Hepatocyte (in vitro differentiated cells): ENCODE results near the gene CD93. TPM values are rescaled to one million over a fixed set of nuclear protein-coding genes. Genes with fewer than 3 reads are reported as not detected.

Source experiments
- DNase-seq: peaks from one replicate; pipeline ENCODE4 v3.0.0-alpha.2; 2016; ENCODE audit warnings: low spot score
- H2AFZ ChIP-seq: fragments of 200-600 bp; sonication (generic); 2 replicates; pipeline ENCODE4 v1.6.0; 2016; ENCODE audit warnings: antibody characterized with exemption, mild to moderate bottlenecking
- H3K27ac ChIP-seq: fragments of 200-600 bp; sonication (generic); 2 replicates; pipeline ENCODE4 v1.5.1; 2016; ENCODE audit warnings: mild to moderate bottlenecking
- H3K27me3 ChIP-seq: fragments of 200-600 bp; sonication (generic); 2 replicates; pipeline ENCODE4 v1.6.1; 2016
- H3K36me3 ChIP-seq: fragments of 200-600 bp; sonication (generic); replicated peaks from 2 replicates; pipeline ENCODE4 v1.5.1; 2016; ENCODE audit warnings: low read depth; ENCODE audit not compliant: insufficient read depth
- H3K4me1 ChIP-seq: fragments of 200-600 bp; sonication (generic); 2 replicates; pipeline ENCODE4 v1.5.1; 2016; ENCODE audit warnings: mild to moderate bottlenecking, moderate library complexity; ENCODE audit not compliant: insufficient read depth
- H3K4me2 ChIP-seq: fragments of 200-600 bp; sonication (generic); 2 replicates; pipeline ENCODE4 v1.6.0; 2016
- H3K4me3 ChIP-seq: fragments of 200-600 bp; sonication (generic); 2 replicates; pipeline ENCODE4 v1.5.1; 2016; ENCODE audit warnings: mild to moderate bottlenecking
- H3K79me2 ChIP-seq: fragments of 200-600 bp; sonication (generic); 2 replicates; pipeline ENCODE4 v1.6.0; 2017; ENCODE audit warnings: mild to moderate bottlenecking
- H3K9me2 ChIP-seq: fragments of 200-600 bp; sonication (generic); replicated peaks from 2 replicates; pipeline ENCODE4 v1.6.0; 2017; ENCODE audit warnings: mild to moderate bottlenecking; ENCODE audit not compliant: insufficient read depth
- H3K9me3 ChIP-seq: fragments of 200-600 bp; sonication (generic); 2 replicates; pipeline ENCODE4 v1.5.1; 2016; ENCODE audit warnings: low read depth, mild to moderate bottlenecking
- H4K20me1 ChIP-seq: fragments of 200-600 bp; sonication (generic); 2 replicates; pipeline ENCODE4 v1.6.0; 2016; ENCODE audit warnings: mild to moderate bottlenecking; ENCODE audit not compliant: insufficient read depth, poor library complexity, severe bottlenecking
- EZH2 ChIP-seq: fragments of 200-600 bp; sonication (generic); IDR thresholded peaks from 2 replicates; pipeline ENCODE4 v1.6.1; 2016; ENCODE audit warnings: antibody characterized with exemption, mild to moderate bottlenecking, borderline replicate concordance
- EZH2phosphoT487 ChIP-seq: fragments of 200-600 bp; sonication (generic); IDR thresholded peaks from one replicate; pipeline ENCODE4 v1.6.1; 2018; ENCODE audit warnings: antibody characterized with exemption, mild to moderate bottlenecking, low read depth, moderate library complexity; ENCODE audit not compliant: unreplicated experiment, severe bottlenecking
- WGBS: methylation state at CpG from one replicate; pipeline ENCODE4 v1.1.6; 2016; ENCODE audit warnings: low lambda C conversion rate; ENCODE audit errors: missing lambda C conversion rate; 5-methylcytosine and 5-hydroxymethylcytosine counted together
- polyA plus RNA-seq: library from polyadenylated mRNA; unstranded; fragments of >200 nt; fragmentation: Nextera tagmentation; extraction: Ambion mirVana; gene quantifications from 2 replicates; pipeline ENCODE4 v1.2.1, GENCODE V29; 2016
- total RNA-seq: library from RNA; depleted of rRNA; stranded (reverse); fragments of >200 nt; gene quantifications from 2 replicates; pipeline ENCODE4 v1.2.3, GENCODE V29; 2014
- TF ChIP-seq, protein P1 (sequence below): fragments of 200-600 bp; sonication (generic); IDR thresholded peaks from 2 replicates; pipeline ENCODE4 v1.5.1; 2016; ENCODE audit warnings: antibody characterized with exemption, mild to moderate bottlenecking; ENCODE audit not compliant: poor library complexity

CD93 gene
- total and polyA plus RNA-seq, 2 experiments from 2014 or later, result 0.07 to 2.1 TPM

GRCh38 chr20:23084282-23084844 is 1.8 kb downstream of the CD93 start:
- H4K20me1 ChIP-seq, result no peaks in the 10 kb centered on the region
- no peak for TF ChIP-seq EZH2
- TF ChIP-seq, protein P1, sequence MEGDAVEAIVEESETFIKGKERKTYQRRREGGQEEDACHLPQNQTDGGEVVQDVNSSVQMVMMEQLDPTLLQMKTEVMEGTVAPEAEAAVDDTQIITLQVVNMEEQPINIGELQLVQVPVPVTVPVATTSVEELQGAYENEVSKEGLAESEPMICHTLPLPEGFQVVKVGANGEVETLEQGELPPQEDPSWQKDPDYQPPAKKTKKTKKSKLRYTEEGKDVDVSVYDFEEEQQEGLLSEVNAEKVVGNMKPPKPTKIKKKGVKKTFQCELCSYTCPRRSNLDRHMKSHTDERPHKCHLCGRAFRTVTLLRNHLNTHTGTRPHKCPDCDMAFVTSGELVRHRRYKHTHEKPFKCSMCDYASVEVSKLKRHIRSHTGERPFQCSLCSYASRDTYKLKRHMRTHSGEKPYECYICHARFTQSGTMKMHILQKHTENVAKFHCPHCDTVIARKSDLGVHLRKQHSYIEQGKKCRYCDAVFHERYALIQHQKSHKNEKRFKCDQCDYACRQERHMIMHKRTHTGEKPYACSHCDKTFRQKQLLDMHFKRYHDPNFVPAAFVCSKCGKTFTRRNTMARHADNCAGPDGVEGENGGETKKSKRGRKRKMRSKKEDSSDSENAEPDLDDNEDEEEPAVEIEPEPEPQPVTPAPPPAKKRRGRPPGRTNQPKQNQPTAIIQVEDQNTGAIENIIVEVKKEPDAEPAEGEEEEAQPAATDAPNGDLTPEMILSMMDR, result no peak
- TF ChIP-seq EZH2phosphoT487, result no peak
- no peaks in the 10 kb centered on the region for H3K9me3 ChIP-seq
- whole genome bisulfite sequencing, result 97% methylated on average over 16 of the region's 17 CpGs
- no peak overlapping the region for H3K27ac ChIP-seq
- no peaks in the 10 kb centered on the region for H3K36me3 ChIP-seq
- H3K79me2 ChIP-seq, result no peaks in the 10 kb centered on the region
- no peaks in the 10 kb centered on the region for H3K9me2 ChIP-seq
- no peak overlapping the region for H3K4me3 ChIP-seq
- no peak overlapping the region for H3K4me2 ChIP-seq
- DNase-seq, result no peak
- no peaks in the 10 kb centered on the region for H3K27me3 ChIP-seq
- no peak overlapping the region for H2AFZ ChIP-seq
- no peaks in the 10 kb centered on the region for H3K4me1 ChIP-seq

- Histone ChIP-seq H3K4me3 (no peak overlapping the region), H4K20me1 (no peaks in the 10 kb centered on the region), H3K4me2 (no peak overlapping the region), H2AFZ (no peak overlapping the region), H3K79me2 (no peaks in the 10 kb centered on the region), H3K27ac (no peak overlapping the region), H3K9me2 (no peaks in the 10 kb centered on the region), H3K36me3 (no peaks in the 10 kb centered on the region), H3K4me1 (no peaks in the 10 kb centered on the region), H3K9me3 (no peaks in the 10 kb centered on the region), H3K27me3 (no peaks in the 10 kb centered on the region)
- DNase-seq, result no peak
- 87% methylated on average over 14 of the region's 15 CpGs for WGBS
- TF ChIP-seq EZH2phosphoT487, result no peak
- TF ChIP-seq, protein P1, result no peak
- no peak for TF ChIP-seq EZH2
Observed at GRCh38 chr20:23083553-23084220, 2.4 kb downstream of the CD93 start.

DNA sequence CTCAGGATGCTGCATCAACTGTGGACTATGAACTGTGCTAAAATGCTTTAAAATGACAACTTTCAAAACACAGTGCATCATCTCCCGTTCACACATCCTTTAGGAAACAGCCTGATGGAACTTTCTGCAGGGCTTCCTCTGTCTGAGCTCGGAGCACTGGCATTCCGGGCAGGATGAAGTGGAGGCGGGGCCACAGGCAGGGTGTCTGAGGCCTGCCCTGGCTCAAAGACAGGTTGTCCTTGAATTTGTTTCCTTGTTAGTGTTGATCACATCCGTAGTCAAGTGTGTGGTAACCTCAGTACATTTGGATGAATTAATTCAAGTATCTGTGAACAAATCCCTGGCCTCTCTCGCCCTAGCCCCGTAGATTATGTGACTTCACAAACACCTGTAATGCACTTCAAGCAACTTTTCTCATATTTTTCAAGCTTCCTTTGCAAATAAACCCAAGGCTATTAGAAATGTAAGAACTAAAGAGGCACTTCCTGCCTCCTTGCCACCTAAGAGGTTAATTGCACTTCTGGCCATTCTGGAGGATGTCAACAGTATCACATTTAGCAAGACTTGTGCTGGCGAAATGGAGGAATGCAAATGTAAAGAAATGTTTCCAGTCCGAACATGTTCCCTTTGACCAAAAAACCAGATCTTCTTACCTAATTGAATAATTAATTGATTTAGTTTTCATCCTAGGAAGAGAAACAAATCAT is 3.1 kb downstream of the CD93 start:
- TF ChIP-seq, protein P1, result no peak
- no peak for TF ChIP-seq EZH2
- no peak for TF ChIP-seq EZH2phosphoT487
- Histone ChIP-seq H3K27ac (no peak overlapping the region), H3K4me2 (no peak overlapping the region), H3K79me2 (no peaks in the 10 kb centered on the region), H3K4me1 (no peaks in the 10 kb centered on the region), H3K36me3 (no peaks in the 10 kb centered on the region), H3K9me2 (no peaks in the 10 kb centered on the region), H3K4me3 (no peak overlapping the region), H4K20me1 (no peaks in the 10 kb centered on the region), H2AFZ (no peak overlapping the region), H3K9me3 (no peaks in the 10 kb centered on the region), H3K27me3 (no peaks in the 10 kb centered on the region)
- DNase-seq, result no peak
- 69% methylated on average over 9 of the region's 9 CpGs for WGBS
